Endothelial cell (in vitro differentiated cells): ENCODE results near the gene EXOC2. TPM values are rescaled to one million over a fixed set of nuclear protein-coding genes. Genes with fewer than 3 reads are reported as not detected.

ENCODE experiments used
- DNase-seq: peaks from one replicate; pipeline ENCODE4 v3.0.0; 2021; ENCODE audit warnings: low spot score
- H3K27ac Mint-ChIP-seq: one replicate; pipeline ENCODE4 v1.8.0; 2021; ENCODE audit warnings: mixed read lengths, inconsistent platforms; ENCODE audit not compliant: unreplicated experiment
- H3K27me3 Mint-ChIP-seq: one replicate; pipeline ENCODE4 v1.8.0; 2021; ENCODE audit warnings: mild to moderate bottlenecking, moderate library complexity, mixed read lengths, inconsistent platforms; ENCODE audit not compliant: unreplicated experiment
- H3K36me3 Mint-ChIP-seq: one replicate; pipeline ENCODE4 v1.8.0; 2021; ENCODE audit warnings: mild to moderate bottlenecking, low read depth, mixed read lengths, inconsistent platforms; ENCODE audit not compliant: unreplicated experiment
- H3K4me1 Mint-ChIP-seq: one replicate; pipeline ENCODE4 v1.8.0; 2021; ENCODE audit warnings: mild to moderate bottlenecking, mixed read lengths, inconsistent platforms; ENCODE audit not compliant: unreplicated experiment
- H3K4me3 Mint-ChIP-seq: one replicate; pipeline ENCODE4 v1.8.0; 2021; ENCODE audit warnings: mild to moderate bottlenecking, mixed read lengths, inconsistent platforms; ENCODE audit not compliant: unreplicated experiment
- H3K9me3 Mint-ChIP-seq: one replicate; pipeline ENCODE4 v1.8.0; 2021; ENCODE audit warnings: mixed read lengths, inconsistent platforms; ENCODE audit not compliant: unreplicated experiment
- CTCF ChIP-seq: fragments of 200-600 bp; sonication (generic); IDR thresholded peaks from one replicate; pipeline ENCODE4 v1.5.0; 2021; ENCODE audit warnings: antibody characterized with exemption; ENCODE audit not compliant: unreplicated experiment
- total RNA-seq: library from RNA; stranded (reverse); fragmentation: NEBNext Ultra II Directional; extraction: Animal tissue kit (Norgen Biotek cat#: 25700); gene quantifications from one replicate; pipeline ENCODE4 v1.2.1, GENCODE V29; 2021; ENCODE audit not compliant: unreplicated experiment

The EXOC2 gene
- total RNA-seq, 1 donor from 2014 or later, result 34.6 TPM

GRCh38 chr6:515267-515666 lies 177.7 kb downstream of the EXOC2 start:
- peaks cover 10% of the 10 kb centered on the region for H3K36me3 Mint-ChIP-seq
- no peak overlapping the region for H3K4me3 Mint-ChIP-seq
- DNase-seq, result no peak
- peaks cover 8% of the 10 kb centered on the region for H3K4me1 Mint-ChIP-seq
- no peaks in the 10 kb centered on the region for H3K27me3 Mint-ChIP-seq
- H3K9me3 Mint-ChIP-seq, result no peaks in the 10 kb centered on the region
- TF ChIP-seq CTCF, result no peak
- no peak overlapping the region for H3K27ac Mint-ChIP-seq

GRCh38 chr6:514396-514978 lies 178.5 kb downstream of the EXOC2 start:
- Mint-ChIP-seq H3K9me3 (no peaks in the 10 kb centered on the region), H3K4me3 (no peak overlapping the region), H3K4me1 (peaks cover 10% of the 10 kb centered on the region), H3K27me3 (no peaks in the 10 kb centered on the region), H3K36me3 (peaks cover 10% of the 10 kb centered on the region), H3K27ac (peak overlapping the region; percentile 11)
- no peak for TF ChIP-seq CTCF
- DNase-seq, result peak; percentile 9

GRCh38 chr6:513961-514360 lies 179.0 kb downstream of the EXOC2 start:
- Mint-ChIP-seq H3K4me1 (peaks cover 10% of the 10 kb centered on the region), H3K36me3 (peaks cover 10% of the 10 kb centered on the region), H3K9me3 (no peaks in the 10 kb centered on the region), H3K27me3 (no peaks in the 10 kb centered on the region), H3K4me3 (no peak overlapping the region), H3K27ac (peak overlapping the region; percentile 11)
- no peak for DNase-seq
- TF ChIP-seq CTCF, result no peak

- Mint-ChIP-seq H3K4me3 (no peak overlapping the region), H3K27ac (no peak overlapping the region), H3K36me3 (peaks cover 5% of the 10 kb centered on the region), H3K9me3 (no peaks in the 10 kb centered on the region), H3K4me1 (peaks cover 10% of the 10 kb centered on the region), H3K27me3 (no peaks in the 10 kb centered on the region)
- no peak for TF ChIP-seq CTCF
- no peak for DNase-seq
Measured at GRCh38 chr6:513058-513457, 179.9 kb downstream of the EXOC2 start.

- Mint-ChIP-seq H3K27ac (no peak overlapping the region), H3K36me3 (peaks cover 2% of the 10 kb centered on the region), H3K4me3 (no peak overlapping the region), H3K27me3 (no peaks in the 10 kb centered on the region), H3K4me1 (peaks cover 10% of the 10 kb centered on the region), H3K9me3 (no peaks in the 10 kb centered on the region)
- DNase-seq, result no peak
- TF ChIP-seq CTCF, result no peak
Measured at GRCh38 chr6:511488-512137, 181.3 kb downstream of the EXOC2 start.
